ENCODE measurements around the gene ADRA2C. TPM values are rescaled to one million over a fixed set of nuclear protein-coding genes. Genes with fewer than 3 reads are reported as not detected.

The ADRA2C gene
- total and polyA plus RNA-seq, 2 of the 13 experiments (the other 11 are each of a cell fraction or from before 2014, with no cell fraction given) = 15.4 to 69.7 TPM

GRCh38 chr4:3719836-3720235, 46.3 kb upstream of the ADRA2C start:
- H3K9me3 ChIP-seq (ENCODE audit: low read length) = peaks cover 13% of the 10 kb centered on the region
- no peaks in the 10 kb centered on the region for H3K79me2 ChIP-seq (ENCODE audit: insufficient read depth, low read length)
- peaks cover 12 to 75% of the 10 kb centered on the region in 2 experiments; a peak in 4 of 5 replicates for H3K27me3 ChIP-seq (ENCODE audit: control insufficient read depth in 1 of 2, insufficient read depth in 2 of 2, low read length in 2 of 2)
- H3K9ac ChIP-seq (ENCODE audit: insufficient read depth, low read depth, low read length) = no peak overlapping the region
- intact Hi-C loops (cut with micrococcal nuclease; ENCODE audit: unreplicated experiment) = no loop called here
- in situ Hi-C loops (cut with HindIII; ENCODE audit: extremely low pct_ligation_motif_present, low pct_unique_long_range_greater_than_20kb) = no loop called here
- H3K27ac ChIP-seq (ENCODE audit: extremely low read length, insufficient read depth, low read length) = no peak overlapping the region
- TF ChIP-seq ZNF75D (CRISPR knock-in tag; IDR thresholded peaks at IDR 0.05; ENCODE audit: borderline replicate concordance) (no peak), GATA4 (IDR thresholded peaks at IDR 0.05; ENCODE audit: borderline replicate concordance, low read depth) (no peak), KLF11 (CRISPR knock-in tag; IDR thresholded peaks at IDR 0.05) (no peak), ZNF788 (CRISPR knock-in tag; IDR thresholded peaks at IDR 0.05; ENCODE audit: borderline replicate concordance) (no peak), NFE2 (CRISPR knock-in tag; IDR thresholded peaks at IDR 0.05) (no peak), ZBTB49 (CRISPR knock-in tag; IDR thresholded peaks at IDR 0.05; ENCODE audit: borderline replicate concordance) (no peak), CSRNP1 (CRISPR knock-in tag; IDR thresholded peaks at IDR 0.05) (no peak), CREM (IDR thresholded peaks at IDR 0.05) (no peak), CREM (CRISPR knock-in tag; IDR thresholded peaks at IDR 0.05) (no peak), IRF2 (CRISPR knock-in tag; IDR thresholded peaks at IDR 0.05) (no peak), GRHL1 (CRISPR knock-in tag; conservative IDR thresholded peaks at IDR 0.05) (no peak), ZNF510 (CRISPR knock-in tag; IDR thresholded peaks at IDR 0.05; ENCODE audit: low read depth) (no peak), MTF1 (CRISPR knock-in tag; IDR thresholded peaks at IDR 0.05) (no peak), ZNF570 (CRISPR knock-in tag; IDR thresholded peaks at IDR 0.05; ENCODE audit: borderline replicate concordance) (no peak), ZNF275 (CRISPR knock-in tag; IDR thresholded peaks at IDR 0.05; ENCODE audit: borderline replicate concordance) (no peak), TAF1 (CRISPR knock-in tag; IDR thresholded peaks at IDR 0.05) (no peak)
- no peaks in the 10 kb centered on the region for H3K4me1 ChIP-seq (ENCODE audit: insufficient read depth, low read length)
- H2AFZ ChIP-seq (ENCODE audit: low read length) = no peak overlapping the region
- DNase-seq (ENCODE audit: low spot score) = no peak
- no peak for ATAC-seq
- H4K20me1 ChIP-seq (ENCODE audit: insufficient read depth, low read length) = no peaks in the 10 kb centered on the region
- H3K4me2 ChIP-seq (ENCODE audit: low read depth, low read length) = no peak overlapping the region
- ChIA-PET CTCF (ENCODE audit: low intra/inter-chr PET ratio, low total read pairs) (no interaction called here), POLR2A (no interaction called here)
- 40% methylated on average over 10 of the region's 11 CpGs for WGBS (ENCODE audit: low lambda C conversion rate)
- no peaks in the 10 kb centered on the region for H3K36me3 ChIP-seq (replicated peaks in 1 of 2; ENCODE audit: control insufficient read depth in 1 of 2, insufficient read depth in 2 of 2, low read length in 2 of 2)
- BruUV-seq (replicated peaks) = no TSS peak
- no peak overlapping the region for H3K4me3 ChIP-seq (replicated peaks in 1 of 3; ENCODE audit: insufficient read depth in 1 of 3, low read depth in 2 of 3, low read length in 3 of 3)
- FAIRE-seq = no peak

Data from HepG2 (cell line).